ENCODE measurements around the gene PKNOX2.
"Not testable (repeated sequence)": the region's sequence is repeated elsewhere in the genome, so short reads cannot be mapped to it uniquely, and the experiment has no call there.

PKNOX2 gene

DNA sequence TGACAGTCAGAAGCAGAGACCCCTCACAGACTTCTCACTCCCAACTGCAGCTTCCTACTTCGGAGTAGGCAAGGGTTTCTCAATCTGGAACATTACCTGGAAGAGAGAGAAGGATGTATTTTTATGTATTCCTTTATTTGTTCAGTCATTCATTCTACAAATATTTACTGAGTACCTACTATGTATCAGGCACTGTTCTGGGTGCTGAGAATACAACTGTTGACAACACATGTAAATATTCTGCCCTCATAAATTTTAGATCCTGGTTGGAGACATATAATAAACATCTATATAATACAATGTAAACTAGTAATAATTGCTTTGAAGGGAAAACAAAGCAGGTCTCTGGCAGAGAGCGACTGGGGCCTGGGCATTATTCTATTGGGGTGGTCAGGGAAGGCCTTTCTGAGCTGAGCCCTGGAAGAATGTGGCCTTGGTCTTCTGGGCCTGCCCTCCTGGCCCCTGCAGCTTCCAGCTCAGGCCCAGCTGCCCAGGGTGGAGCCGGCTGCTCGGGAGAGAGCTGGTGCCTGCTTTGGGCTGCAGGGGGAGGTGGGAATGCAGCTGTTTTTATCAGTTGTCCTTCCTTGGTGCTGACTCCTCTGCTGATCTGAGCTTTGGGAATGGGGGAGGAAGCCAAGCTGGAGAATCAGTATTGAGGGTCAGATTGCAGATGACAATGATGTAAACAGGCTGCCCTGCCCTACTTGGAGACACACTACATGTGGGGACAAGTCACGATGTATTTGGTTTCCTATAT lies 46.8 kb downstream of the PKNOX2 start:
- no peak for DNase-seq

DNA sequence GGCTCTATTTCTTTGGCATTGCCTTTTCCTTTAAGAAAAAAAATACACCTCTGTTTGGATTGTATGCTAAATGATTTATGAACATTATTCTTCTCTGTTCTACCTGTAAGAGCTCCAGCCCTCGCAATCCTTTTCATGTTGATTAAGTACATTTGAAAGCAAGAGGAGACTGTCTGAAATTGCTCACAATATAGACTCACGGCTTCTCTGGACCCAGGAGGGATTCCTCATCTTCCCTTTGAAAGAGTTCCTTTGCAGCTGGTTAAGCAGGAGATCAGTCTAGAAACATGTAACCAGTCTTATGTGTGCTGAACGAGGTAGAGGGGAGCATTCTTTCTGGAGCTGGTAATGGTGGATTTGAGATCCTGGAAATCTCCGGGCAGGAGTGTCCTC lies 47.4 kb downstream of the PKNOX2 start:
- DNase-seq = no peak

DNA sequence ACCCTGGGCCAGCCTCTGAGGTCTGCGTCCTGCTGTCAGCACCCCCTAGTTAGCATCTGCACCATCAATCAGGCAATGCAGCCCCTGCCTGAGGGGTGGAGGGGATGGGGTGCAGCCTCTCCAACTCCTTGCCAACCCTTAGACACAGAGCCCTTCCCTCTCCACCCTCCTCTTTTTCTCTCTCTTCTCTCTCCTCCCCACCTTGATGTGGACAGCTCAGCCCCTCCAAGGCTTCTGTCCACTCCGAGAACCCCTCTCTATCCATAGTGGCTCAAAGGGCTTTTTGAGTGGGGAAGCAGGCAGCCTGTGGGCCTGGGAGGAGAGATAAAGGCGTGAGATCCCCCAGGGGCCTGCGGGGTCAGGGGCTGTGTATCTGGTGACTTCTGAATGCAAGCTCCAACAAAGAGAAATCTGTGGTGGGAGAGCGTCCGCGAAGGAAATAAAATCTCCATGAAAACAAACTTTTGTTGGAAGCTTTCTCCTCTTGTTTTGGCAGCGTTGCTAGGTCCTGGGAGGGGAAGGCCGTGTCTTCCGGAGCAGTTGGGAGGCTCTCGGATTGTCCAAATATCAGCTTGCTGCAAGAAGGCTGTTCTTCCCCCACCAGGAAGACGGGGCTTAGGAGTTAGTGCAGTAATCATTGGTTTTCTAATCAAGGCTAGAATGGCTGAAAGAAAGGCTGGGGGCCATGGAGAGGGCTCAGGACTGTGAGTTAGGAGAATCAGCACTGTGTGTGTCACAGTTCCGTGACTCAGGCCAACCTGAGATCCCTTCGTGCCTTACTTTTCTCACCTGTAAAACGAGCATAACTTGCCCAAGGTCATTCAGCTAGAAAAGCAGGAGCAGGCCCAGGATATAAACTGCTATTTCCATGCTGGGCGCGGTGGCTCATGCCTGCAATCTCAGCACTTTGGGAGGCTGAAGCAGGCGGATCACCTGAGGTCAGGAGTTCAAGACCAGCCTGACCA lies 50.3 kb downstream of the PKNOX2 start:
- DNase-seq = no peak

DNA sequence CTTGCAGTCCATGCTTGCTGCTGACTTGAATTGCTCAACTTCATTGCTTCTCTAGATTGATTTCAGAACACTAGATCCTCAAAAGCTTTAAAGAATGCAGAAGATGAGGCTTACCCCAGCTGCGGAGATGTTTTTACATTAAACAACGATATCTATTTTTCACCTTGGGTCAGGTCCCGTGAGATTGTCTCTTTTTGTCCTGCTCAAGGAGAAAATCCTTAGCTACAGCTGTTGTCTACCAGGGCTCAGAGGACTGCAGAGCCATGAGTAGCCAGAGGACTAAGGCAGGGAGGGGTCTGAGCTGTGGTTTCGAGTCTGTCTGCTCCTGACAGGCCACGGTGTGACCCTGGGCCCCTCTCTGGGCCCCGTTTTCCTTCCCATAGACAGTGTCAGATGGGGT lies 51.4 kb downstream of the PKNOX2 start:
- no peak for DNase-seq

DNA sequence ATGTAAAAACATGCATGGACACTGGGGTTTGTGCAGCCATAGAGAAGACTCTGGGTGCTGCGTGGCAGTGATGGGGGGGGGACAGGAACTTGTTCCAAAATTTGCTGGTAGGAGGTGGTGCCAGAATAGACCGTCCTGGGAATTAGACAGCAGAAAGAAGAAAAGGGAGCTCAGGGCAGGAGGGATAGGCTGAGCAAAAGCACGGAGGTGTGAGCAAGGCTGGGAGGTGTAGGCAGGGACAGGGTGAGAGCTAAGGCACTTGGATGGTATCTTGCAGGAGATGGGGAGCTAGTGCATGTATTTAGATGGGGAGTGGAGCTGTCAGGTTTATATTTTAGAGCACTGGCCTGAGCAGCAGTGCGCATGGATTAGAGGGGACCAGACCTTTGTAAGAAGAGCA lies 53.8 kb downstream of the PKNOX2 start:
- DNase-seq = no peak

DNA sequence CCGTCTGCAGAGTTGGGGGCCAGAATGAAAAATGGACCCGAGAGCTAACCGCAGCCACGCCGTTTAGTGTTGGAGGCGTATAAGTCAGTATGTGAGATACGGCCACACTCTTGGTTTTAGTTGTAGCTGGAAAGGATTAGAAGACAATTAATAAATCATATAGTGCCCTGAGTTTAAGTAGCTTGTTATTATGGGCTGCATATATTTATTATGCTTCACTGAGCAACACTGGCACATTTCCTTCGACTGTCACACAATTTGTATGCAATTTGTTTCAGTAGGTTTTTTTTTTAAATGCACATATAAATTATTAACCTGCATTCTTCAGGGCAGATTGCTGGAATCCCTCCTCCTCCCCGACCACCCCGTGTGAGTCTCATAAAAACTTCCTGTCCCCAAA lies 56.9 kb downstream of the PKNOX2 start:
- DNase-seq = no peak

DNA sequence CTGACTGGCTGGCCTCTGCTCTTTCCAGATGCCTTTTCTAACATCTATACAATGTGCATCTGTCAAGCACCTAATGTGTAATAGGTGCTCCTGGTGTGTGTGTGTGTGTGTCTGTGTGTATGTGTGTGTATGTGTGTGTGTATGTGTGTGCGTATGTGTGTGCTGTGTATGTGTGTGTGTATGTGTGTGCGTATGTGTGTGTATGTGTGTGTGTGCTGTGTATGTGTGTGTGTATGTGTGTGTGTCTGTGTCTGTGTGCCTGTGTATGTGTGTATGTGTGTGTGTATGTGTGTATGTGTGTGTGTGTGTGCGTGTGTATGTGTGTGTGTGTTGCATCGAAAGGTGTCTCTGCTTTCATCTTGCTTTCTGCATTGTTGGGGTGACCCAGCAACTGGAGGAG lies 57.9 kb downstream of the PKNOX2 start:
- no peak for DNase-seq

DNA sequence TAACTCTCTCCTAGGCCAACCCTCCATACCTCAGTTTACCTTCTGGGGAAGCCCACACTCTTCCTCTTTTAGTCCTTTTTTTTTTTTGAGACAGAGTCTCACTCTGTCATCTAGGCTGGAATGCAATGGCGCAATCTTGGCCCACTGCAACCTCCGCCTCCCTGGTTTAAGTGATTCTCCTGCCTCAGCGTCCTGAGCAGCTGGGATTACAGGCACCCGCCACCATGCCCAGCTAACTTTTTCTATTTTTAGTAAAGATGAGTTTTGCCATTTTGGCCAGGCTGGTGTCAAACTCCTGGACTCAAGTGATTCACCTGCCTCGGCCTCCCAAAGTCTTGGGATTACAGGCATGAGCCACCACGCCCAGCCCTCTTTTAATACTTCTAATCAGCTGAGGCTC lies 58.6 kb downstream of the PKNOX2 start:
- DNase-seq = not testable (repeated sequence)

DNA sequence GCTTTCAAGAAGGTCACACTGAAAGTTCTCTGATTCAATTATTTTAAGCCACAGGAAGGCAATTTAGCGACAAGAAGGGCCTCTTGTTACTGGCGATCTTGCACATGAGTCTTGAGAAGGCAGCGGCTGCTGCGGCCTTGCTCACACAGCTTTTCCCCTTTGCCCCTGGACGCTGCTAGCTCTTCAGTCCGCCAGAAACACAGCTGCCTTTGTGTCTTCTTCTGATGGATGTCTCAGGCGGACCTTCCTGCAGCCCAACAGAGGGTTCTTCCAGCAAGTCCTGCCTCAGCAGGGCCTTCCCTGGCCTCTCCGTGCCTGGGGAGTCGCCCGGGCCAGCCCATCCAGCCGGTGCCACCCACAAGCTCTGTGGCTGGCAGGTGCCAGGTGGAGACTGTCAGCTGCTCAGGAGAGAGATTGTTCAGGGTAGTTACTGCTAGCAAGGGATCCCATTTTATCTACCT lies 59.4 kb downstream of the PKNOX2 start:
- no peak for DNase-seq

DNA sequence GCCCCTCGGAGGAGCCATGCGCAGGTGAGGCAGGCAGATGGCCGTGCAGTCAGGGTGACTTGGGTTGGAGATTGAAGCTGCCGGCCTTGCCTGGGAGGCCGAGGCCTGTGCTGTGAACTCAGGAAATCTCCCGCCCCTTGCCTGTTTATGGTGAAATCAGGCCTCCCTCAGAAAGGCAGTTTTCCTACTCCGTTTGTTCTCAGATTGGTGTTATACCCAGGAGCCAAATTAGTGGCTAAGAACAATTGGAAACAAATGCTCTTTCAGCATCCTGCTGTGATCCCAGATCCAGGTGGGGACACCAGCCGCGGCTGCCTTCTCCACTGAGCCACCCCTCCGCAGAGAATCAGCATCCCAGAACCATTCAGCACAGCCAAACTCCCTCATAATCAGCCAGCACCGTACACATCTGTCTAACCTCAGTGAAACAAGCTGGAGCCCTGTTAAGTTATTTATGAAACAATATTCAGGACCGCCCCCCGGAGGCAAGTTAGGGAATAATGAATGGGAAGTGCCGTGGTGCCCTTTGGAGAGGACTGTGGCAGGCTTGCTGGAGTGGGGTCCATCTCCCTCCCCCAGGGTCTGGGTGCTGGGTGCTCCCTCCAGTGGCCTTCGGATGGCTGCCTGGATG lies 60.0 kb downstream of the PKNOX2 start:
- no peak for DNase-seq

DNA sequence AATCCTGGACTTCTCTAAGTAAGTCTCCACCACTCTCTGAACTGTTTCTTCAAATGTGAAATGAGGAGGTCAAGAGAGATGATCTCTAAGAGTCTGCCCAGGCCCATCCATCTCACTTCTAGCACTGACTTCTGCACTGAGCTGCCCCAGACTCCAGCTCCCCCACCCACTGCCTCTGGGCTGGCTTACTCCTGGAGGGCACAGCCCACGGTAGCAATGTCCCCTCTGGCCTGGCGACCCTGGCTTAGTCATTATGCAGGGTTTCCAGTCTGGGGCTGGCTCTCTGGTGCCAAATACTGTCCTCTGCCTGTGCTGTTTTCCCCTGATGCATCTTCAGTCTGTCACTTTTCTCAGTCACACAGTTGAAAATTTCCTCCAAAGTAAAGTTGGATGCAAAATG lies 60.9 kb downstream of the PKNOX2 start:
- no peak for DNase-seq

DNA sequence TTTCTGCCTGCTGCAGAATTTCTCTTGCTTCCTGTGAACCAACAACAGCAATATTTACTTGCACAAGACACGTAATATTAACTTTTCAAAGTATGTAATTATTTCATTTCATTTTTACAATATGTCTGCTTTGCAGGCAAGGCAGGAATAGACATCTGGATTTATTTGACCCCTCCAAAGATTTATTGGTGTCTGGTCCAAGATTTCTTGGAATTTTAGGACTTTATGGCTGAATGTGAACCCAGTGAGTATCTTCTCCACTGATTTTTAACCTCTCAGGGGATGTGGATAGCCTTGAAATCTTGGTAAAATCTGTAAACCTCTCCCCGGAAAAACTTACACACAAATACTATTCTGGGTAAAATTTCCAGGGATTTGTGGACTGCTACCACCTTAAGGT lies 61.5 kb downstream of the PKNOX2 start:
- no peak for DNase-seq

DNA sequence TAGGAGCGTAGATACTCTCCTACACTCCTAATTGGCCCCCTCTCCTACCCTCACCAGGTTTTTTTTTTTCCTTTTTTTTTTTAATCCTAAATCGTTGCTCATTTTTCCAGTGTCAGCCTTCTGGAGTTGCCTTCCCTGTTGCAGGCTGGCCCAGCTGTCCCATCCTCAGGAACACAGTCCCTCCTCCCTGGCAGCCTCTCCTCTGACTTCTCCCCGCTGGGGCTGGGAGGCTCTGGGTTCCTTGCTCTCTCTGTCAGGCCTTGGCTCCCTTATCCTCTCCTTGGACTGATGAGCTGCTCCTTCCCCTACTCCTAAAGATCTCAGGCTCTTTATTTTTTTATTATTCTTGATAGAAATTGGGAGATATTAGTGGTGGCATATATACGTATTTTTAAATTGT lies 62.2 kb downstream of the PKNOX2 start:
- DNase-seq = no peak

DNA sequence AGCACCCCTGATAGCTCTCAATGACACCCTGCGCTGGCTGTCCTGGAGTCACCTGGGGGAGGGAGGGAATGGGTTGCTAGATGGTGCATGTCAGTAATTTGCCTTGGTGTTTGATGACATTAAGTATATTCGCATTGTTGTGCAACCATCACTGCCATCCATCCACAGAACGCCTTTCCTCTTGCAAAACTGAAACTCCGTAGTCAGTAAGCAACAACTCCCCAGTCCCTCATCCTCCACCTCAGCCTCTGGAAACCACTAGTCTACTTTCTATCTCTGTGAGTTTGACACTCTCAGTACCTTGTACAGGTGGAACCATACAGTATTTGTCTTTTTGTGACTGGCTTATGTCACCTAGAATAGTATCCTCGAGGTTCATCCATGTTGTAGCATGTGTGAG lies 62.6 kb downstream of the PKNOX2 start:
- no peak for DNase-seq

DNA sequence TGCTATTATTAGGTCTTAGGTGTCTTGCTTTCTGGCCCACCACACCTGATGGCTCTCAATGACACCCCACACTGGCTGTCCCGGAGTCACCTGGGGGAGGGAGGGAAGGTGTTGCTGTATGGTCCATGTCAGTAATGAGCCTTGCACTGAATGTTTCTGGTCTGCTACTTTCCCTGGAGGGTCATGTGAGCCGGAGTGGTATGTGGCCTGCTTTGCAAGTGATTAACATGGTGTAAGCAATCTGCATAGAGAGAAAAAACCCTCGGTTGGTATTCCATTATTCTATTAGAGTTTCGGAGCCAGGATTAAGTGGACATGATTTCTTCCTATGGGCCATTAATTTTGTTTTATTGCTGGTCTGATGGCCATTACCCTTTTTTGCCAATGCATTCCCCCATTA lies 63.9 kb downstream of the PKNOX2 start:
- no peak for DNase-seq

DNA sequence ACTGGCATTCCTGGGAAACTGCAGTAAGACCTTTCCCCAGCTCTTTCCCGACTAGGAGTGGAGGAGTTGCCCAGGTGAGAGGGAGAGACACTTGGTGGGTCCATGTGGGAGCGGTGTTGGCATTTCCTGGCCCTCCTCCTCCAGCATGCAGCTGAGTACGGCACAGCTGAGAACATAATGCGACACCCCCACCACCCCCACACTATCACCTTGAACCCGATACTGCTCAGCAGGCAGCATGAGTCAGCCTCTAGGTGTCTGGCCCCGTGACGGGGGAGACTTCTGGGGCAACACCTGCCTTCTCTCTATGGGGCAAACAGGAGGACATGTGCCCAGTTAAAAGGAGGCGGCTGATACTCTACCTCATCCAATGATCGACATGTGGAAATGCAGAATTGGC lies 64.4 kb downstream of the PKNOX2 start:
- DNase-seq = no peak

DNA sequence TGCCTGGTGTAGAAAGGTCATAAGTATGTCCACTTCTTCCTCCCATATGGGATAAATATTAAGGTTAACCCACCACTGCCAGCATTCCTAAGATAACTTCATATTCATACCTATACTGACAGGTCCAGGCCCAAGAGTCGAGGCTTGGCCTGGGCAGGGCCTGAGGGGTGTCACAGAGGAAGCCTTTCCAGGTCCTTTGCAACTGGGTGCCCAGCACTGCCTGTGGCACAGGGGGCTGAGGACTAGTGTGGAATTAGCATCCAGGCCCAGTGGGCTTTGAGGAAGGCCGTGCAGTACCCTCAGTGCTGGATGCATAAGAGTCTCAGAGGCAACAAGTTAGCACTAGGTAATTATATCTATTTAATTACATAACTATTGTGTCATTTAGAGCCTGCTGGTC lies 65.4 kb downstream of the PKNOX2 start:
- no peak for DNase-seq

DNA sequence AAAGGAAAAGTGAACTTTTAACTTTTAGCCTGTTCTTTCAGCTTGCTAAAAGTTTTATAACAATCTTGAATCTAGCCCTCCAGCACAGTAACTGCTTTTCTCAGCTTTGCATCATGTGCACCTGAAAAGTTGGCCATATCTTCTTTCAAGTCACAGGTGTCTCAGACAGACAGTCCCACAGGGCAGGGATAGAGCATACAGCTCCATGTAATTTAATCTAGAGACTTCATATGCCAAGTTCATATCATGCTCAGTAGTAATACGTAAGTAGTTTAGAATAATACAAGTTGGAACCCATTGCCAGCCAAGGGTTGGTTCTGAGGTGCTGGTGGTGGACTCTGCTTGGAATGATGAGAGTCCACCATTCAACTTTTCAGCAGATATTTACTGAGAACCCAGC lies 68.6 kb downstream of the PKNOX2 start:
- no peak for DNase-seq

DNA sequence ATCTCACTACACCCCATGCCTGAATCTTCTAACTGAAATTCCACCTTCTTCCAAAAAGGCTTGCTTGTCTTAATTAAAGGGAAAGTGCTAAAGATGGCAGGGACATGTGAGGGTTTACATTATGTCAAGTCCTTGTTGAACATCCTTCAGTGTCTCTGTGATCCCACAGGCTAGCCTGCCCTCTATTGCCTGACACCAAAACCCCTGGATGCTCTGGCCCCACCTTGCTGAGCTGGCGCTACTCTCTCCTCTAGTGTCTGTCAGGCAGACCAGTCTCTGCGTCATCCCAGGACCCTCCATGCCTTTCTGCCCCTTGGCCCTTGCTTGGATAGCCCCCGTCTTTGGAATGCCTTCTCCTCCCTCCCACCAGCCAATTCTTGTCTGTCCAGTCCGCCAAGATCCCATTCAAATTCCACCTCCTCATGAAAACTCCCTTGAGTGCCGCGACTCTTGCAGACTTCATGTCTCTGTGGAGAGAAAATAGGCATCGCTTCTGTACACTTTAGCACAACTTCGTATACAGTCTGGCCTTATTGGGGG lies 69.3 kb downstream of the PKNOX2 start:
- DNase-seq = no peak

DNA sequence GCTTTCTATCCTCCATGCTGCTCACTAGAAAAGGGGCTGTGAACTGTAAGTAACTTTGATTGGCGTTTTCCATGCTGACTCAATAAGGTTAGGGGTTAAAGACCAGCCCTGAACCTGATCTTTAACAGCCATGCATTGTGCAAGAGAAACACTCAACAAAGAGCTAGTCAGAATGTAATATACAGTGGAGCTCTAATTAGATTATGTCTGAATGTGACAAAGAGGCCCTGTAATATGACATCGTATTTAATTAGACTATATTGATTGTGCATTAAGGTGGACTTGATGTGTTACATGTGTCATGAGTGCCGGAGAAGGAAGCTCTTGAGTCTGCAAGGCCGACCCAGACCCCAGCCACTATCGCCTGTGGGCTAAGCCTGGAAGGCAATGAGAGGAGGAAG lies 70.5 kb downstream of the PKNOX2 start:
- DNase-seq = no peak

DNA sequence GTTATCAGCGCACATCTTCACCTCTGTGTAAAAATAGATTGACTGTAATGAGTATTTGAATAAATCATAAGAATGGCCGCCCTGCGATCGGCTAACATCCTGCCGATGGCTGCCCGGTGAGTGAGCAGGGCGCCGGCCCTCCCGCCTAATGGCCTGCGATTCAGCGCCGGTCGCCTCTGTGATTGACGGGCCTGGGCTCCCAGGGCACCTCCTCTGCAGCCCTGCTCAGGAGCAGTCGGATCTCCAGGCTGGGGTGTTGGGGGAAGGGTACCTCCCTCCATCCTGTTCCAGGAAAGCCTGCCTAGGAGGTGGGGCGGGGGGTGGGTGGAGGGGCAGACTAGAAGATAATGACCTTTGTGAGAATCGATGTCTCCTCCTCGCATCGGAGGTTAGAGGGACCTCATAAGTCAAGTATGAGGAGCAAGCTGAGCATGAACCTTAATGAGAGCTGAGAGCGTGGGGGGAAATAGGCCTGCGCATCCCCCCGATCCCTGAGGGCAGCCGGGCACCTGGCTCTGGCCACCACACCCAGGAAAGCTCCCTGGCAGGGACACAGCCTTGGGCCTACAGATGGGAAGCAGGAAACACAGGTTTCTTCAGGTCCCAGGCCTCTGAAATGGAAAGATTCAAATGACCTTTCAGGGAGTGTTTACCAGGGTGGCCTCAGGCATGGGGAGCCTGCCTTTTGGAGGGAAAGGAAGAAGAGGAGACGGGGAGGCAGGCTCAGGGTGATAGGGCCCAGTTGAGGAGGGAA lies 71.7 kb downstream of the PKNOX2 start:
- no peak for DNase-seq
